Mesothelial cell of epicardium (in vitro differentiated cells): ENCODE results near the gene FNTB. TPM values are rescaled to one million over a fixed set of nuclear protein-coding genes. Genes with fewer than 3 reads are reported as not detected.

Source experiments
- DNase-seq, 2 experiments: peaks; one replicate each; pipeline ENCODE4 v3.0.0; 2021; ENCODE audit warnings: low spot score in 2 of 2; ENCODE audit not compliant: unreplicated experiment in 2 of 2
- H3K27ac Mint-ChIP-seq: 2 replicates; pipeline ENCODE4 v1.8.0; 2021; ENCODE audit warnings: mixed read lengths
- H3K27me3 Mint-ChIP-seq: 2 replicates; pipeline ENCODE4 v1.8.0; 2021; ENCODE audit warnings: low read depth, mixed read lengths
- H3K36me3 Mint-ChIP-seq: 2 replicates; pipeline ENCODE4 v1.8.0; 2021; ENCODE audit warnings: mixed read lengths
- H3K4me1 Mint-ChIP-seq: 2 replicates; pipeline ENCODE4 v1.8.0; 2021; ENCODE audit warnings: mixed read lengths
- H3K4me3 Mint-ChIP-seq: 2 replicates; pipeline ENCODE4 v1.8.0; 2021; ENCODE audit warnings: mild to moderate bottlenecking, moderate library complexity, mixed read lengths
- H3K9me3 Mint-ChIP-seq: 2 replicates; pipeline ENCODE4 v1.8.0; 2021; ENCODE audit warnings: mixed read lengths
- CTCF ChIP-seq: fragments of 200-600 bp; sonication (generic); IDR thresholded peaks from one replicate; pipeline ENCODE4 v1.5.0; 2021; ENCODE audit warnings: antibody characterized with exemption; ENCODE audit not compliant: unreplicated experiment
- total RNA-seq: library from RNA; stranded (reverse); gene quantifications from 3 replicates; pipeline ENCODE4 v1.2.1, GENCODE V29; 2021

FNTB gene
- total RNA-seq, 1 donor from 2014 or later: 45.7 TPM

GRCh38 chr14:65092349-65092748 is 105.7 kb downstream of the FNTB start:
- Mint-ChIP-seq H3K36me3 (peaks cover 44% of the 10 kb centered on the region), H3K4me1 (peaks cover 23% of the 10 kb centered on the region), H3K27ac (no peak overlapping the region), H3K9me3 (peaks cover 16% of the 10 kb centered on the region), H3K4me3 (no peak overlapping the region), H3K27me3 (no peaks in the 10 kb centered on the region)
- no peak for TF ChIP-seq CTCF
- DNase-seq: no peak

- Mint-ChIP-seq H3K27ac (peak overlapping the region; percentile 77), H3K4me3 (peak overlapping the region; percentile 2), H3K4me1 (peaks cover 27% of the 10 kb centered on the region), H3K9me3 (no peaks in the 10 kb centered on the region), H3K27me3 (no peaks in the 10 kb centered on the region), H3K36me3 (peaks cover 25% of the 10 kb centered on the region)
- TF ChIP-seq CTCF: no peak
- DNase-seq: no peak
Measured at GRCh38 chr14:65095633-65096205, 109.0 kb downstream of the FNTB start.

GRCh38 chr14:65096323-65097089 is 109.8 kb downstream of the FNTB start:
- Mint-ChIP-seq H3K9me3 (no peaks in the 10 kb centered on the region), H3K36me3 (peaks cover 18% of the 10 kb centered on the region), H3K27me3 (no peaks in the 10 kb centered on the region), H3K4me1 (peaks cover 33% of the 10 kb centered on the region), H3K27ac (peak overlapping the region; percentile 77), H3K4me3 (no peak overlapping the region)
- no peak for TF ChIP-seq CTCF
- no peak for DNase-seq

- Mint-ChIP-seq H3K36me3 (peaks cover 12% of the 10 kb centered on the region), H3K27ac (no peak overlapping the region), H3K4me3 (no peak overlapping the region), H3K9me3 (no peaks in the 10 kb centered on the region), H3K27me3 (no peaks in the 10 kb centered on the region), H3K4me1 (peaks cover 39% of the 10 kb centered on the region)
- TF ChIP-seq CTCF: no peak
- no peak for DNase-seq
Measured at GRCh38 chr14:65098586-65098985, 111.9 kb downstream of the FNTB start.

GRCh38 chr14:65100922-65101541 is 114.3 kb downstream of the FNTB start:
- DNase-seq: no peak
- Mint-ChIP-seq H3K4me3 (peak overlapping the region; percentile 100), H3K9me3 (no peaks in the 10 kb centered on the region), H3K27ac (peak overlapping the region; percentile 85), H3K36me3 (peaks cover 6% of the 10 kb centered on the region), H3K4me1 (peaks cover 29% of the 10 kb centered on the region), H3K27me3 (no peaks in the 10 kb centered on the region)
- TF ChIP-seq CTCF: no peak
